ENCODE data around the gene VAMP8.
"Not testable (repeated sequence)": the region's sequence is repeated elsewhere in the genome, so short reads cannot be mapped to it uniquely, and the experiment has no call there.

Gene VAMP8

GRCh38 chr2:85598594-85599340 lies 21.4 kb downstream of the VAMP8 start:
- ATAC-seq (no peak), DNase-seq (no peak)

GRCh38 chr2:85599468-85600234 lies 22.3 kb downstream of the VAMP8 start:
- no peak for ATAC-seq
- no peak for DNase-seq

GRCh38 chr2:85600235-85600575 lies 22.8 kb downstream of the VAMP8 start:
- DNase-seq (no peak), ATAC-seq (no peak)

- no peak for ATAC-seq
Measured at GRCh38 chr2:85600951-85601770, 23.8 kb downstream of the VAMP8 start.

GRCh38 chr2:85601771-85602475 lies 24.5 kb downstream of the VAMP8 start:
- DNase-seq (no peak), ATAC-seq (peak; percentile 7)

More at GRCh38 chr2:85600951-85601770, 23.8 kb downstream of the VAMP8 start:
- DNase-seq: no peak

- peak; percentile 95 for ATAC-seq
- peak; percentile 91 for DNase-seq
Measured at GRCh38 chr2:85602476-85603234, 25.3 kb downstream of the VAMP8 start, which contains the start of gene TMEM150A. Gene TMEM150A (minus strand): TSS chr2:85602698. CDS start chr2:85601948, 750 bp downstream.

- DNase-seq, ATAC-seq: not testable (repeated sequence)
Measured at GRCh38 chr2:85604133-85604444, 26.7 kb downstream of the VAMP8 start.

GRCh38 chr2:85604568-85605339 lies 27.4 kb downstream of the VAMP8 start:
- DNase-seq (no peak), ATAC-seq (no peak)

GRCh38 chr2:85605406-85606115 lies 28.2 kb downstream of the VAMP8 start:
- ATAC-seq: no peak

GRCh38 chr2:85606116-85606455 lies 28.7 kb downstream of the VAMP8 start:
- ATAC-seq: no peak
- no peak for DNase-seq

More at GRCh38 chr2:85605406-85606115, 28.2 kb downstream of the VAMP8 start:
- no peak for DNase-seq

- no peak for ATAC-seq
- DNase-seq: no peak
Measured at GRCh38 chr2:85607268-85608215, 30.2 kb downstream of the VAMP8 start.

- DNase-seq (no peak), ATAC-seq (no peak)
Measured at GRCh38 chr2:85611217-85611704, 33.9 kb downstream of the VAMP8 start.

GRCh38 chr2:85611705-85612587 lies 34.6 kb downstream of the VAMP8 start, which contains the start of gene C2orf68:
Gene C2orf68 (minus strand): TSS chr2:85612066. CDS start chr2:85611984, 82 bp downstream.
- peak; percentile 94 for DNase-seq
- peak; percentile 78 for ATAC-seq

GRCh38 chr2:85613717-85614515 lies 36.5 kb downstream of the VAMP8 start:
- DNase-seq (no peak), ATAC-seq (no peak)

- DNase-seq, ATAC-seq: not testable (repeated sequence)
Measured at GRCh38 chr2:85614757-85615156, 37.4 kb downstream of the VAMP8 start.

- ATAC-seq: no peak
- DNase-seq: no peak
Measured at GRCh38 chr2:85615413-85615728, 38.0 kb downstream of the VAMP8 start.

- DNase-seq, ATAC-seq: not testable (repeated sequence)
Measured at GRCh38 chr2:85617723-85618122, 40.3 kb downstream of the VAMP8 start.

Data from stimulated activated naive CD8-positive, alpha-beta T cell treated with anti-CD3 and anti-CD28 coated beads, Interleukin-15, Interleukin-2, amounts not matched to agents 100 U/mL and 50 U/mL, for 24 hours (primary cell).